HG02938 (cell line): Measurements from ENCODE around the gene VTA1.
"Not testable (repeated sequence)": the region's sequence is repeated elsewhere in the genome, so short reads cannot be mapped to it uniquely, and the experiment has no call there.

Experiments used
- ATAC-seq: cut with Tn5 transposase; IDR thresholded peaks from one replicate; pipeline ENCODE4 v1.9.1; 2021; ENCODE audit warnings: mild to moderate bottlenecking, moderate library complexity; ENCODE audit not compliant: unreplicated experiment

The VTA1 gene

GRCh38 chr6:142167486-142167885, 20.4 kb downstream of the VTA1 start:
- no peak for ATAC-seq

GRCh38 chr6:142171351-142171750, 24.3 kb downstream of the VTA1 start:
- ATAC-seq, result no peak

GRCh38 chr6:142172758-142173157, 25.7 kb downstream of the VTA1 start:
- no peak for ATAC-seq

- no peak for ATAC-seq
Measured at GRCh38 chr6:142173980-142174379, 26.9 kb downstream of the VTA1 start.

GRCh38 chr6:142174703-142175102, 27.6 kb downstream of the VTA1 start:
- no peak for ATAC-seq

GRCh38 chr6:142178129-142178528, 31.1 kb downstream of the VTA1 start:
- ATAC-seq, result no peak

GRCh38 chr6:142182004-142182403, 34.9 kb downstream of the VTA1 start:
- ATAC-seq, result no peak

GRCh38 chr6:142183351-142183750, 36.3 kb downstream of the VTA1 start:
- no peak for ATAC-seq

- no peak for ATAC-seq
Measured at GRCh38 chr6:142184307-142184706, 37.2 kb downstream of the VTA1 start.

- no peak for ATAC-seq
Measured at GRCh38 chr6:142185641-142186040, 38.6 kb downstream of the VTA1 start.

- ATAC-seq, result no peak
Measured at GRCh38 chr6:142187209-142187608, 40.1 kb downstream of the VTA1 start.

- ATAC-seq, result not testable (repeated sequence)
Measured at GRCh38 chr6:142188341-142188740, 41.3 kb downstream of the VTA1 start.

- ATAC-seq, result no peak
Measured at GRCh38 chr6:142189057-142189456, 42.0 kb downstream of the VTA1 start.

- ATAC-seq, result no peak
Measured at GRCh38 chr6:142192343-142192742, 45.3 kb downstream of the VTA1 start.

GRCh38 chr6:142193621-142194020, 46.6 kb downstream of the VTA1 start:
- no peak for ATAC-seq

- no peak for ATAC-seq
Measured at GRCh38 chr6:142195862-142196541, 48.9 kb downstream of the VTA1 start.

- no peak for ATAC-seq
Measured at GRCh38 chr6:142200846-142201628, 54.0 kb downstream of the VTA1 start.

GRCh38 chr6:142207265-142207877, 60.3 kb downstream of the VTA1 start:
- peak; percentile 88 for ATAC-seq

GRCh38 chr6:142210606-142211005, 63.5 kb downstream of the VTA1 start:
- ATAC-seq, result no peak

GRCh38 chr6:142213402-142213801, 66.3 kb downstream of the VTA1 start:
- no peak for ATAC-seq

- no peak for ATAC-seq
Measured at GRCh38 chr6:142218446-142218845, 71.4 kb downstream of the VTA1 start.

- ATAC-seq, result no peak
Measured at GRCh38 chr6:142222022-142222421, 75.0 kb downstream of the VTA1 start.
